Measurements from ENCODE around the gene FOXC2.

DNA sequence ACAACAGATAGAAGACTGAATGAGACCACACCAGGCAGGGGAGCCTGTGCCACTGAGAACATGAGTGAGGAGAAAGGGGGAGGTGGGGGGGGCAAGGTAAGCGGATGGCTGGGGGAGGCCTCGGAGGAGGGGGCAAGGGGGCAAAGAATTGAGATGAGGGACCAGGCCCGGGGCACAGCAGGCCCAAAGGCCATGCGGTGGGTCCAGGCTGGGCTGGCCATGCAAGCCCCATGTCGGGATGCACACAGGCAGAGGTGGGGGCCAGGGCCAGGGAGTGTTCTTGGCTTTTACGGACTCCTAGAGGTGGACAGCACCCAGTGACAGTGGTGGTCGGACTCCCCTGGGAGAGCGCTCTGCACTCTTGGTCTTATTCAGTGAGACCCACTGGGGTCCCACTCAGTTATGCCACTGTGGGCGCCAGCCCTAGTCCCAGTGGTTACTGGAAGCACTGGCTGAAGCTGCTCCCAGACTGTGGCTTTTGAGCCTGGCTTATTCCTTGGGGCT, 6.8 kb upstream of the FOXC2 start:
- TF ChIP-seq, protein P1, sequence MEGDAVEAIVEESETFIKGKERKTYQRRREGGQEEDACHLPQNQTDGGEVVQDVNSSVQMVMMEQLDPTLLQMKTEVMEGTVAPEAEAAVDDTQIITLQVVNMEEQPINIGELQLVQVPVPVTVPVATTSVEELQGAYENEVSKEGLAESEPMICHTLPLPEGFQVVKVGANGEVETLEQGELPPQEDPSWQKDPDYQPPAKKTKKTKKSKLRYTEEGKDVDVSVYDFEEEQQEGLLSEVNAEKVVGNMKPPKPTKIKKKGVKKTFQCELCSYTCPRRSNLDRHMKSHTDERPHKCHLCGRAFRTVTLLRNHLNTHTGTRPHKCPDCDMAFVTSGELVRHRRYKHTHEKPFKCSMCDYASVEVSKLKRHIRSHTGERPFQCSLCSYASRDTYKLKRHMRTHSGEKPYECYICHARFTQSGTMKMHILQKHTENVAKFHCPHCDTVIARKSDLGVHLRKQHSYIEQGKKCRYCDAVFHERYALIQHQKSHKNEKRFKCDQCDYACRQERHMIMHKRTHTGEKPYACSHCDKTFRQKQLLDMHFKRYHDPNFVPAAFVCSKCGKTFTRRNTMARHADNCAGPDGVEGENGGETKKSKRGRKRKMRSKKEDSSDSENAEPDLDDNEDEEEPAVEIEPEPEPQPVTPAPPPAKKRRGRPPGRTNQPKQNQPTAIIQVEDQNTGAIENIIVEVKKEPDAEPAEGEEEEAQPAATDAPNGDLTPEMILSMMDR (IDR thresholded peaks at IDR 0.05), result no peak
- no peak for TF ChIP-seq POLR2A (IDR thresholded peaks at IDR 0.05)

All from body of pancreas (tissue), 4 donors.